Smooth muscle cell (in vitro differentiated cells): ENCODE measurements around the gene CACNG7. TPM values are rescaled to one million over a fixed set of nuclear protein-coding genes. Genes with fewer than 3 reads are reported as not detected.
"Not testable (repeated sequence)": the region's sequence is repeated elsewhere in the genome, so short reads cannot be mapped to it uniquely, and the experiment has no call there.

ENCODE experiments used
- DNase-seq: peaks from one replicate; lab custom pipeline; 2025; ENCODE audit not compliant: unreplicated experiment; lab: John Stamatoyannopoulos, UW
- H2AFZ ChIP-seq: fragments of 200-600 bp; sonication (generic); 2 replicates; pipeline ENCODE4 v1.6.0; 2016; ENCODE audit warnings: antibody characterized with exemption, low read depth, mild to moderate bottlenecking
- H3F3A ChIP-seq: fragments of 200-600 bp; sonication (generic); 2 replicates; pipeline ENCODE4 v1.6.0; 2017; ENCODE audit warnings: antibody characterized with exemption, low read depth
- H3K27ac ChIP-seq: fragments of 200-600 bp; sonication (generic); 2 replicates; pipeline ENCODE4 v1.5.1; 2016; ENCODE audit warnings: low read depth, mild to moderate bottlenecking
- H3K27me3 ChIP-seq: fragments of 200-600 bp; sonication (generic); 2 replicates; pipeline ENCODE4 v1.6.1; 2016; ENCODE audit warnings: low read depth, mild to moderate bottlenecking
- H3K36me3 ChIP-seq: fragments of 200-600 bp; sonication (generic); 2 replicates; pipeline ENCODE4 v1.5.1; 2016; ENCODE audit warnings: low read depth
- H3K4me1 ChIP-seq: fragments of 200-600 bp; sonication (generic); 2 replicates; pipeline ENCODE4 v1.5.1; 2016; ENCODE audit warnings: low read depth
- H3K4me2 ChIP-seq: fragments of 200-600 bp; sonication (generic); 2 replicates; pipeline ENCODE4 v1.6.0; 2016; ENCODE audit warnings: mild to moderate bottlenecking
- H3K4me3 ChIP-seq: fragments of 200-600 bp; sonication (generic); 2 replicates; pipeline ENCODE4 v1.5.1; 2016; ENCODE audit warnings: mild to moderate bottlenecking
- H3K79me2 ChIP-seq: fragments of 200-600 bp; sonication (generic); 2 replicates; pipeline ENCODE4 v1.6.0; 2016; ENCODE audit warnings: low read depth, mild to moderate bottlenecking
- H3K9ac ChIP-seq: fragments of 200-600 bp; sonication (generic); 2 replicates; pipeline ENCODE4 v1.6.0; 2016; ENCODE audit warnings: low read depth
- H3K9me3 ChIP-seq: fragments of 200-600 bp; sonication (generic); replicated peaks from 2 replicates; pipeline ENCODE4 v1.5.1; 2016; ENCODE audit warnings: low read depth
- H4K20me1 ChIP-seq: fragments of 200-600 bp; sonication (generic); 2 replicates; pipeline ENCODE4 v1.6.0; 2016; ENCODE audit warnings: low read depth
- WGBS: methylation state at CpG from one replicate; pipeline ENCODE4 v1.1.7; 2016; ENCODE audit warnings: low lambda C conversion rate; 5-methylcytosine and 5-hydroxymethylcytosine counted together
- polyA plus RNA-seq: library from polyadenylated mRNA; unstranded; fragments of >200 nt; fragmentation: Nextera tagmentation; extraction: Ambion mirVana; gene quantifications from 2 replicates; pipeline ENCODE4 v1.2.1, GENCODE V29; 2016
- total RNA-seq: library from RNA; depleted of rRNA; stranded (reverse); fragments of >200 nt; gene quantifications from 2 replicates; pipeline ENCODE4 v1.2.3, GENCODE V29; 2014
- TF ChIP-seq, protein P1 (sequence below): fragments of 200-600 bp; sonication (generic); IDR thresholded peaks from 2 replicates; pipeline ENCODE4 v1.5.1; 2017; ENCODE audit warnings: borderline replicate concordance, mild to moderate bottlenecking, antibody characterized with exemption; ENCODE audit not compliant: insufficient read depth, poor library complexity, severe bottlenecking

The CACNG7 gene
- total and polyA plus RNA-seq, 2 experiments from 2014 or later = 1.3 to 6.1 TPM

DNA sequence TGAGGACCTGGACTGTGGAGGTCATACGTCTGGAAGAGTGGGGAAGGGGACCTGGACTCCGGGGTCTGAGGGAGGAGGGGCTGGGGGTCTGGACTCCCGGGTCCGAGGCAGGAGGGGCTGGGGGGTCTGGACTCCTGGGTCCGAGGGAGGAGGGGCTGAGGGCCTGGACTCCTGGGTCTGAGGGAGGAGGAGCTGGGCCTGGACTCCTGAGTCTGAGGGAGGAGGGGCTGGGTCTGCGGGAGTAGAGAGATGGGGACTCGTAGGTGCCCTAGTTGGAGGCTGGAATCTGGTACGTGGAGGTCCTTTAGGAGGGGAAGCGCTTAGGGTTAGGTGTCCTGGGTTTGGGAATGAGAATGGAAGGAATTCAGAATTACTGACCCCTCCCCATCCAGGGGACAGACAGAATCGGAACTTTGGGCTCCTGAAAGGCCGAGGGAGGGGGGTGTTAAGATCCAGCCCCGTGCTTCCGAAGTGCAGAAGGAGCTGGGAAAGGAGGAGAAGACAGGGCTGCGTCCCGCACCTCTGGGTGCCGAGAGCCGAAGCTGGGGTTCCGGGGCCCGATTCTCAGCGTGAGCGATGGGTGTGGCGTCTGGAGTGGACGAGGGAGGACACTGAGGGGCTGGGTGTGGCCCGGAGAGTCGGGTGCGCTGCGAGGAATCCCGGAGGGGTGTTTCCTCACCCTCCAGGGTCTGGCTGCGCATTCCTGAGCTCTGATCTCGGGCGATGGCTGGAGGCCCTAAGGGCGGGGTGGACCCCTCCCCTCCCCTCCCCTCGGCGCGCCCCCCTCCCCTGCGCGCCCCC, 40.8 kb upstream of the CACNG7 start:
- no peaks in the 10 kb centered on the region for H3K9me3 ChIP-seq
- H3K27ac ChIP-seq = peak overlapping the region; percentile 96
- under 1% methylated on average over 26 of the region's 37 CpGs for WGBS
- peak overlapping the region; percentile 99 for H3K9ac ChIP-seq
- peaks cover 42% of the 10 kb centered on the region for H3K79me2 ChIP-seq
- H3F3A ChIP-seq = peaks cover 13% of the 10 kb centered on the region
- peak overlapping the region; percentile 96 for H3K4me3 ChIP-seq
- TF ChIP-seq, protein P1, sequence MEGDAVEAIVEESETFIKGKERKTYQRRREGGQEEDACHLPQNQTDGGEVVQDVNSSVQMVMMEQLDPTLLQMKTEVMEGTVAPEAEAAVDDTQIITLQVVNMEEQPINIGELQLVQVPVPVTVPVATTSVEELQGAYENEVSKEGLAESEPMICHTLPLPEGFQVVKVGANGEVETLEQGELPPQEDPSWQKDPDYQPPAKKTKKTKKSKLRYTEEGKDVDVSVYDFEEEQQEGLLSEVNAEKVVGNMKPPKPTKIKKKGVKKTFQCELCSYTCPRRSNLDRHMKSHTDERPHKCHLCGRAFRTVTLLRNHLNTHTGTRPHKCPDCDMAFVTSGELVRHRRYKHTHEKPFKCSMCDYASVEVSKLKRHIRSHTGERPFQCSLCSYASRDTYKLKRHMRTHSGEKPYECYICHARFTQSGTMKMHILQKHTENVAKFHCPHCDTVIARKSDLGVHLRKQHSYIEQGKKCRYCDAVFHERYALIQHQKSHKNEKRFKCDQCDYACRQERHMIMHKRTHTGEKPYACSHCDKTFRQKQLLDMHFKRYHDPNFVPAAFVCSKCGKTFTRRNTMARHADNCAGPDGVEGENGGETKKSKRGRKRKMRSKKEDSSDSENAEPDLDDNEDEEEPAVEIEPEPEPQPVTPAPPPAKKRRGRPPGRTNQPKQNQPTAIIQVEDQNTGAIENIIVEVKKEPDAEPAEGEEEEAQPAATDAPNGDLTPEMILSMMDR = no peak
- H3K36me3 ChIP-seq = no peaks in the 10 kb centered on the region
- no peak overlapping the region for H2AFZ ChIP-seq
- H3K4me1 ChIP-seq = peaks cover 10% of the 10 kb centered on the region
- H4K20me1 ChIP-seq = peaks cover 39% of the 10 kb centered on the region
- peak overlapping the region; percentile 100 for H3K4me2 ChIP-seq
- no peaks in the 10 kb centered on the region for H3K27me3 ChIP-seq
- DNase-seq = peak; percentile 64

DNA sequence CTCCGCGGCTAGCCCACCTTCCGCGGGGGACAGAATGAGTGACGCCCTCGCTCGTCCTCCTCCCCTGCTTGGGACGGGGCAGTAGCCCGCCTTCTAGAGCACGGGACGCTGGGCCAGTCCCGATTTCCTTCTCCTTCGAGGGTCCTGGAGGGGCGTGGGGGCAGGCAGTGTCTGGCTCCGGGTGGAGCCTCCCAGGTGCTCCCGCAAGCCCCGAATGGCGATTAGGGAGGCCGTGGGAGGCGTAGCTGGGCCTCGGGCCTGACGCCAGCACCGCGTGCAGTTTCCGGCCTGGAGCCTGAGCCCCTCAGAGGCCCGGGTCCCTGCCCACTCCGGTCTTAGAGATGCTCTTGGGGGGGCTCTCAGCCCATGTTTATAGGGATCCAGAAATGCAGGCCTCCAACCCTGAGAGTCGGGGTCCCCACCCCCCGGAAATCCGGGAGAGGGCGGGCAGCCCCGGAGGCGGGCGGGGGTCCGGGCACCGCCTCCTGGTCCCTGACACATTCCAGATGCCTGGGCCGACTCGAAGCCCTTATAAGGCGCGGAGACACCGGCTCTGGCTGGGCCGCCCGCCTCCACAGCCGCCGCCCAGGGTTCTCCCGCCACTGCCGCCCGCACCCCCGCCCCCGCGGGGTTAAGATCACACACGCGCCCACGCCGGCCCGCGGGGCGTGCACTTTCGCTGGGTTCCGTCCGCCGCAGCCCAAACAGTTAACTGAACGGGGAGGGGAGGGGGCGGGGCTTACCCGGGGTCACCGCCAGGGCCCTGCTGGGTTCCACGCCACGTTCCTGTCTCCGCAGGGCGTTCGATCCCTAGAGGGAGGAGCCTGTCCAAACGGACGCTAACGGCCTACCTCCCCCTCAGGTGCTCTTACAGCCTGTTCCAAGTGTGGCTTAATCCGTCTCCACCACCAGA, 39.9 kb upstream of the CACNG7 start:
- Histone ChIP-seq H3F3A (peaks cover 13% of the 10 kb centered on the region), H3K27ac (peak overlapping the region; percentile 96), H4K20me1 (peaks cover 47% of the 10 kb centered on the region), H3K4me1 (peaks cover 10% of the 10 kb centered on the region), H3K4me3 (peak overlapping the region; percentile 96), H2AFZ (no peak overlapping the region), H3K27me3 (no peaks in the 10 kb centered on the region), H3K79me2 (peaks cover 43% of the 10 kb centered on the region), H3K4me2 (peak overlapping the region; percentile 100), H3K9ac (peak overlapping the region; percentile 99), H3K9me3 (no peaks in the 10 kb centered on the region), H3K36me3 (no peaks in the 10 kb centered on the region)
- WGBS = under 1% methylated on average over 40 of the region's 75 CpGs
- DNase-seq = peak; percentile 73
- TF ChIP-seq, protein P1 = no peak

DNA sequence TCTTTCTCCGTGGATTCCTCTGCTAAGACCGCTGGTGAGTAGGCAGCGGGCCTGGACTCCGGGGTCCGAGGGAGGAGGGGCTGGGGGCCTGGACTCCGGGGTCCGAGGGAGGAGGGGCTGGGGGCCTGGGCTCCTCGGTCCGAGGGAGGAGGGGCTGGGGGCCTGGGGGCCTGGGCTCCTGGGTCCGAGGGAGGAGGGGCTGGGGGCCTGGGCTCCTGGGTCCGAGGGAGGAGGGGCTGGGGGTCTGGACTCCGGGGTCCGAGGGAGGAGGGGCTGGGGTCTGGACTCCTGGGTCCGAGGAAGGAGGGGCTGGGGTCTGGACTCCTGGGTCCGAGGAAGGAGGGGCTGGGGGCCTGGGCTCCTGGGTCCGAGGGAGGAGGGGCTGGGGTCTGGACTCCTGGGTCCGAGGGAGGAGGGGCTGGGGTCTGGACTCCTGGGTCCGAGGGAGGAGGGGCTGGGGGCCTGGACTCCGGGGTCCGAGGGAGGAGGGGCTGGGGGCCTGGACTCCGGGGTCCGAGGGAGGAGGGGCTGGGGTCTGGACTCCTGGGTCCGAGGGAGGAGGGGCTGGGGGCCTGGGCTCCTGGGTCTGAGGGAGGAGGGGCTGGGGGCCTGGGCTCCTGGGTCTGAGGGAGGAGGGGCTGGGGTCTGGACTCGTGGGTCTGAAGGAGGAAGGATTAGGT, 39.1 kb upstream of the CACNG7 start:
- Histone ChIP-seq H3K4me3 (peak overlapping the region; percentile 96), H3K79me2 (peaks cover 46% of the 10 kb centered on the region), H3F3A (peaks cover 13% of the 10 kb centered on the region), H3K27ac (peak overlapping the region; percentile 96), H4K20me1 (peaks cover 55% of the 10 kb centered on the region), H3K9ac (peak overlapping the region; percentile 99), H3K4me2 (peak overlapping the region; percentile 100)
- H3K9me3 ChIP-seq, H2AFZ ChIP-seq, H3K27me3 ChIP-seq, DNase-seq, H3K4me1 ChIP-seq, H3K36me3 ChIP-seq: not testable (repeated sequence)
- 0% methylated on average over 4 of the region's 24 CpGs for WGBS

DNA sequence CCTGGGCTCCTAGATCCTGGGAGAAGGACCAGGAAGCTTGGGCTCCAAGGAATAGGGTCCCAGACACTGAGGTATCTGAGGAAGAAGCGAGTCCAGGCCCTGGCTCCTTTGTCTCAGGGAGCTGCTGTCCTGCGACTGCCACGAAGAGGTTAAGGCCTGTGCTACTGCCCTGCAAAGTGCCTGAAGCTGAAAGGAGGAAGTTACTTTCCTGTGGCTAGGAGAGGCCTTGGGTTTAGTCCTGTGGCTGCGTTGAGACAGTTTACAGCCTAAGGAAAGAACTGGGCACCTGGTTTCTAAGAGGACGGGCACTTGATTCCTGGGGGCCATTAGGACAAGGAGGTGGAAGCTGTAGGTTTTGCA, 38.6 kb upstream of the CACNG7 start:
- Histone ChIP-seq H4K20me1 (peaks cover 61% of the 10 kb centered on the region), H3K4me2 (peak overlapping the region; percentile 40), H3K27ac (peak overlapping the region; percentile 35), H3K27me3 (no peaks in the 10 kb centered on the region), H3K9me3 (no peaks in the 10 kb centered on the region), H3F3A (peaks cover 15% of the 10 kb centered on the region), H3K9ac (no peak overlapping the region), H3K4me1 (peaks cover 10% of the 10 kb centered on the region), H3K36me3 (no peaks in the 10 kb centered on the region), H2AFZ (no peak overlapping the region), H3K4me3 (peak overlapping the region; percentile 96), H3K79me2 (peaks cover 46% of the 10 kb centered on the region)
- TF ChIP-seq, protein P1 = no peak
- WGBS = 75% methylated on average over 5 of the region's 5 CpGs
- no peak for DNase-seq
